Liver (tissue), 9 donors: ENCODE results near the gene EP300. TPM values are rescaled to one million over a fixed set of nuclear protein-coding genes. Genes with fewer than 3 reads are reported as not detected.

ENCODE experiments used
- DNase-seq: peaks from one replicate; pipeline ENCODE4 v3.0.0-alpha.2; 2017; ENCODE audit warnings: low spot score
- H3K27ac ChIP-seq, 2 donors: one replicate each; pipeline ENCODE4 v1.7.0; 2013; ENCODE audit warnings: inconsistent platforms in 2 of 2, low read length in 2 of 2, control low read depth in 1 of 2, low read depth in 1 of 2, mild to moderate bottlenecking in 1 of 2
- H3K27me3 ChIP-seq, 4 donors: one replicate each; pipeline versions ENCODE4 v1.6.1 to v1.7.0; 2013; ENCODE audit warnings: low read length in 3 of 4, inconsistent platforms in 1 of 4, mild to moderate bottlenecking in 1 of 4, moderate library complexity in 1 of 4; ENCODE audit not compliant: control insufficient read depth in 4 of 4, insufficient read depth in 4 of 4
- H3K36me3 ChIP-seq, 4 donors: one replicate each; pipeline versions ENCODE4 v1.6.1 to v1.7.0; 2013; ENCODE audit warnings: low read length in 3 of 4, mild to moderate bottlenecking in 3 of 4, low read depth in 1 of 4, moderate library complexity in 1 of 4; ENCODE audit not compliant: control insufficient read depth in 4 of 4, insufficient read depth in 3 of 4
- H3K4me1 ChIP-seq, 4 donors: one replicate each; pipeline versions ENCODE4 v1.6.1 to v1.7.0; 2013; ENCODE audit warnings: low read length in 3 of 4, mild to moderate bottlenecking in 3 of 4, moderate library complexity in 1 of 4; ENCODE audit not compliant: control insufficient read depth in 4 of 4, insufficient read depth in 4 of 4
- H3K4me3 ChIP-seq, 3 donors: one replicate each; pipeline versions ENCODE4 v1.6.1 to v1.7.0; 2013; ENCODE audit warnings: low read length in 3 of 3, control low read depth in 1 of 3, low read depth in 1 of 3, mild to moderate bottlenecking in 1 of 3
- H3K9ac ChIP-seq, 2 donors: one replicate each; pipeline ENCODE4 v1.7.0; 2013; ENCODE audit warnings: low read length in 2 of 2, mild to moderate bottlenecking in 2 of 2, moderate library complexity in 2 of 2, control low read depth in 1 of 2, low read depth in 1 of 2
- H3K9me3 ChIP-seq, 4 donors: one replicate each; pipeline versions ENCODE4 v1.6.1 to v1.7.0; 2013; ENCODE audit warnings: low read length in 3 of 4; ENCODE audit not compliant: control insufficient read depth in 4 of 4
- ATF3 ChIP-seq: IDR thresholded peaks from 2 replicates; pipeline ENCODE4 v1.6.1; 2016; ENCODE audit warnings: antibody characterized with exemption
- EGR1 ChIP-seq, 2 donors: IDR thresholded peaks; 2 replicates each; pipeline ENCODE4 v1.6.1; 2016 to 2018; ENCODE audit warnings: antibody characterized with exemption in 2 of 2, low read depth in 2 of 2
- FOXA1 ChIP-seq: IDR thresholded peaks from 2 replicates; pipeline ENCODE4 v1.6.1; 2016; ENCODE audit warnings: antibody characterized with exemption
- FOXA2 ChIP-seq: IDR thresholded peaks from 2 replicates; pipeline ENCODE4 v1.6.1; 2016; ENCODE audit warnings: antibody characterized with exemption
- GABPA ChIP-seq, 2 donors: IDR thresholded peaks in 1 of 2; conservative IDR thresholded peaks in 1 of 2; 2 replicates each; pipeline ENCODE4 v1.6.1; 2016; ENCODE audit warnings: antibody characterized with exemption in 2 of 2, mild to moderate bottlenecking in 1 of 2, moderate library complexity in 1 of 2
- HNF4A ChIP-seq, 2 donors: conservative IDR thresholded peaks; 2 replicates each; pipeline ENCODE4 v1.6.1; 2016; ENCODE audit warnings: antibody characterized with exemption in 2 of 2, mild to moderate bottlenecking in 2 of 2
- HNF4G ChIP-seq: IDR thresholded peaks from 2 replicates; pipeline ENCODE4 v1.6.1; 2016; ENCODE audit warnings: antibody characterized with exemption
- NR2F2 ChIP-seq: IDR thresholded peaks from 2 replicates; pipeline ENCODE4 v1.6.1; 2016; ENCODE audit warnings: antibody characterized with exemption
- RAD21 ChIP-seq, 2 donors: IDR thresholded peaks; 2 replicates each; pipeline ENCODE4 v1.6.1; 2016; ENCODE audit warnings: antibody characterized with exemption in 2 of 2, mild to moderate bottlenecking in 2 of 2
- RXRA ChIP-seq, 2 donors: IDR thresholded peaks; 2 replicates each; pipeline ENCODE4 v1.6.1; 2017 to 2018; ENCODE audit warnings: antibody characterized with exemption in 2 of 2, mild to moderate bottlenecking in 1 of 2
- SP1 ChIP-seq: IDR thresholded peaks from 2 replicates; pipeline ENCODE4 v1.6.1; 2018; ENCODE audit warnings: antibody characterized with exemption, mild to moderate bottlenecking
- YY1 ChIP-seq: IDR thresholded peaks from 2 replicates; pipeline ENCODE4 v1.6.1; 2016; ENCODE audit warnings: antibody characterized with exemption, mild to moderate bottlenecking
- WGBS: extraction: QIAGEN DNeasy Blood & Tissue Kit; methylation state at CpG from one replicate; pipeline ENCODE4 v1.1.7; 2013; 5-methylcytosine and 5-hydroxymethylcytosine counted together
- polyA plus RNA-seq, 2 donors: library from polyadenylated mRNA; stranded (reverse) in 1 of 2; unstranded in 1 of 2; fragments of 200-250 nt in 1 of 2; fragments of >200 nt in 1 of 2; fragmentation: Nextera tagmentation in 1 of 2; extraction: Ambion mirVana in 1 of 2; gene quantifications; one replicate each; pipeline versions ENCODE4 v1.2.1 to v1.2.3, GENCODE V29; 2013 to 2015
- total RNA-seq, 2 donors: library from RNA; depleted of rRNA; stranded (reverse); fragments of >200 nt; gene quantifications; one replicate each; pipeline ENCODE4 v1.2.3, GENCODE V29; 2014
- TF ChIP-seq, protein P1 (sequence below): fragments of 150-350 bp; IDR thresholded peaks from 2 replicates; pipeline ENCODE4 v1.5.1; 2017; ENCODE audit warnings: improper control_type of control experiment, low read depth, low read length; ENCODE audit not compliant: missing input control
- TF ChIP-seq, protein P2 (sequence below): IDR thresholded peaks from 2 replicates; pipeline ENCODE4 v1.6.1; 2016; ENCODE audit warnings: antibody characterized with exemption
- TF ChIP-seq, protein P3 (sequence below): IDR thresholded peaks from 2 replicates; pipeline ENCODE4 v1.6.1; 2016; ENCODE audit warnings: antibody characterized with exemption
- TF ChIP-seq, protein P4 (sequence below): IDR thresholded peaks from 2 replicates; pipeline ENCODE4 v1.6.1; 2016; ENCODE audit warnings: antibody characterized with exemption, mild to moderate bottlenecking
- donor health status: healthy.
- donor health status: healthy.
- donor health status: healthy.
- donor health status: healthy.
- donor health status: healthy.

EP300 gene
- total and polyA plus RNA-seq, 4 donors: 6.9 to 95.5 (median 31.9) TPM

DNA sequence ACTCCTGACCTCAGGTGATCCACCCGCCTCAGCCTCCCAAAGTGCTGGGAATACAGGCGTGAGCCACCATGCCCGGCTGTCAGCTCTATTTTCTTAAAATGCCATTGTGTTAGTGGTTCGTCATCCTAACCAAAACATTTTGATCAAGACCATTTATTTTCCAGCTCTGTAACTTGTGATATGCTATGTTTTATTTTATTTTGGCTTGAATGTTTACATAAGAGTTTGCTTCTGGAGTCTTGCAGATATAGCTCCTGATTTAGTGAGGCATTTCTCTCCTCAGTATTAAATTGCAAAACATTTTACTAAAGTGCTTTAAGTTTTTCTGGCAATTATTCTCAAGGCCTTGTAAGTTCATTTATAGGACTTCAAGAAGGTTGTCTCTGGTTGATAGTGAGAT, 4.4 kb downstream of the EP300 start:
- no peak overlapping the region for H3K4me3 ChIP-seq
- H3K9ac ChIP-seq: no peak overlapping the region
- H3K27me3 ChIP-seq: no peaks in the 10 kb centered on the region
- H3K9me3 ChIP-seq: no peaks in the 10 kb centered on the region
- no peak for DNase-seq
- 85% methylated on average over 4 of the region's 4 CpGs for WGBS
- H3K4me1 ChIP-seq: peaks cover 17 to 69% (median 48%) of the 10 kb centered on the region in 4 donors
- TF ChIP-seq HNF4G (no peak), SP1 (no peak), RAD21 (IDR thresholded peaks at IDR 0.05) (no peak), NR2F2 (no peak), FOXA2 (no peak), YY1 (no peak), RXRA (IDR thresholded peaks at IDR 0.05) (no peak), HNF4A (conservative IDR thresholded peaks at IDR 0.05) (no peak), GABPA (IDR thresholded peaks at IDR 0.05 in 1 of 2, conservative IDR thresholded peaks at IDR 0.05 in 1 of 2) (no peak)
- TF ChIP-seq, protein P1, sequence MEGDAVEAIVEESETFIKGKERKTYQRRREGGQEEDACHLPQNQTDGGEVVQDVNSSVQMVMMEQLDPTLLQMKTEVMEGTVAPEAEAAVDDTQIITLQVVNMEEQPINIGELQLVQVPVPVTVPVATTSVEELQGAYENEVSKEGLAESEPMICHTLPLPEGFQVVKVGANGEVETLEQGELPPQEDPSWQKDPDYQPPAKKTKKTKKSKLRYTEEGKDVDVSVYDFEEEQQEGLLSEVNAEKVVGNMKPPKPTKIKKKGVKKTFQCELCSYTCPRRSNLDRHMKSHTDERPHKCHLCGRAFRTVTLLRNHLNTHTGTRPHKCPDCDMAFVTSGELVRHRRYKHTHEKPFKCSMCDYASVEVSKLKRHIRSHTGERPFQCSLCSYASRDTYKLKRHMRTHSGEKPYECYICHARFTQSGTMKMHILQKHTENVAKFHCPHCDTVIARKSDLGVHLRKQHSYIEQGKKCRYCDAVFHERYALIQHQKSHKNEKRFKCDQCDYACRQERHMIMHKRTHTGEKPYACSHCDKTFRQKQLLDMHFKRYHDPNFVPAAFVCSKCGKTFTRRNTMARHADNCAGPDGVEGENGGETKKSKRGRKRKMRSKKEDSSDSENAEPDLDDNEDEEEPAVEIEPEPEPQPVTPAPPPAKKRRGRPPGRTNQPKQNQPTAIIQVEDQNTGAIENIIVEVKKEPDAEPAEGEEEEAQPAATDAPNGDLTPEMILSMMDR: no peak
- TF ChIP-seq, protein P2, sequence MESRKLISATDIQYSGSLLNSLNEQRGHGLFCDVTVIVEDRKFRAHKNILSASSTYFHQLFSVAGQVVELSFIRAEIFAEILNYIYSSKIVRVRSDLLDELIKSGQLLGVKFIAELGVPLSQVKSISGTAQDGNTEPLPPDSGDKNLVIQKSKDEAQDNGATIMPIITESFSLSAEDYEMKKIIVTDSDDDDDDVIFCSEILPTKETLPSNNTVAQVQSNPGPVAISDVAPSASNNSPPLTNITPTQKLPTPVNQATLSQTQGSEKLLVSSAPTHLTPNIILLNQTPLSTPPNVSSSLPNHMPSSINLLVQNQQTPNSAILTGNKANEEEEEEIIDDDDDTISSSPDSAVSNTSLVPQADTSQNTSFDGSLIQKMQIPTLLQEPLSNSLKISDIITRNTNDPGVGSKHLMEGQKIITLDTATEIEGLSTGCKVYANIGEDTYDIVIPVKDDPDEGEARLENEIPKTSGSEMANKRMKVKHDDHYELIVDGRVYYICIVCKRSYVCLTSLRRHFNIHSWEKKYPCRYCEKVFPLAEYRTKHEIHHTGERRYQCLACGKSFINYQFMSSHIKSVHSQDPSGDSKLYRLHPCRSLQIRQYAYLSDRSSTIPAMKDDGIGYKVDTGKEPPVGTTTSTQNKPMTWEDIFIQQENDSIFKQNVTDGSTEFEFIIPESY: no peak
- H3K36me3 ChIP-seq: no peaks in the 10 kb centered on the region
- no peak overlapping the region for H3K27ac ChIP-seq

DNA sequence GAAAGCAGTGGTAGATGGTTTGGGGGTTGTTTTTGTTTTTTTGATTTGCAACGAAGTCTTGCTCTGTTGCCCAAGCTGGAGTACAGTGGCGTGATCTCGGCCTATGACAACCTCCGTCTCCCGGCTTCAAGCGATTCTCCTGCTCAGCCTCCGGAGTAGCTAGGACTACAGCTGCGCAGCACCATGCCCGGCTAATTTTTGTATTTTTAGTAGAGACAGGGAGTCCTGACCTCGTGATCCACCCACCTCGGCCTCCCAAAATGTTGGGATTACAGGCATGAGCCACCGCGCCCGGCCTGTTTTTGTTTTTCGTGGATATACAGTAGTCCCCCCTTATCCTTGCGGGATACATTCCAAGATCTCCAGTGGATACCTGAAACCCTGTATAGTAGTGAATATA, 6.6 kb downstream of the EP300 start:
- no peak overlapping the region for H3K4me3 ChIP-seq
- no peaks in the 10 kb centered on the region for H3K36me3 ChIP-seq
- TF ChIP-seq, protein P3, sequence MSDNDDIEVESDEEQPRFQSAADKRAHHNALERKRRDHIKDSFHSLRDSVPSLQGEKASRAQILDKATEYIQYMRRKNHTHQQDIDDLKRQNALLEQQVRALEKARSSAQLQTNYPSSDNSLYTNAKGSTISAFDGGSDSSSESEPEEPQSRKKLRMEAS: no peak
- TF ChIP-seq RAD21 (IDR thresholded peaks at IDR 0.05) (no peak), ATF3 (no peak), EGR1 (IDR thresholded peaks at IDR 0.05; ENCODE audit: low read depth in 2 of 2) (no peak), RXRA (IDR thresholded peaks at IDR 0.05) (no peak), FOXA2 (no peak), FOXA1 (no peak)
- TF ChIP-seq, protein P4, sequence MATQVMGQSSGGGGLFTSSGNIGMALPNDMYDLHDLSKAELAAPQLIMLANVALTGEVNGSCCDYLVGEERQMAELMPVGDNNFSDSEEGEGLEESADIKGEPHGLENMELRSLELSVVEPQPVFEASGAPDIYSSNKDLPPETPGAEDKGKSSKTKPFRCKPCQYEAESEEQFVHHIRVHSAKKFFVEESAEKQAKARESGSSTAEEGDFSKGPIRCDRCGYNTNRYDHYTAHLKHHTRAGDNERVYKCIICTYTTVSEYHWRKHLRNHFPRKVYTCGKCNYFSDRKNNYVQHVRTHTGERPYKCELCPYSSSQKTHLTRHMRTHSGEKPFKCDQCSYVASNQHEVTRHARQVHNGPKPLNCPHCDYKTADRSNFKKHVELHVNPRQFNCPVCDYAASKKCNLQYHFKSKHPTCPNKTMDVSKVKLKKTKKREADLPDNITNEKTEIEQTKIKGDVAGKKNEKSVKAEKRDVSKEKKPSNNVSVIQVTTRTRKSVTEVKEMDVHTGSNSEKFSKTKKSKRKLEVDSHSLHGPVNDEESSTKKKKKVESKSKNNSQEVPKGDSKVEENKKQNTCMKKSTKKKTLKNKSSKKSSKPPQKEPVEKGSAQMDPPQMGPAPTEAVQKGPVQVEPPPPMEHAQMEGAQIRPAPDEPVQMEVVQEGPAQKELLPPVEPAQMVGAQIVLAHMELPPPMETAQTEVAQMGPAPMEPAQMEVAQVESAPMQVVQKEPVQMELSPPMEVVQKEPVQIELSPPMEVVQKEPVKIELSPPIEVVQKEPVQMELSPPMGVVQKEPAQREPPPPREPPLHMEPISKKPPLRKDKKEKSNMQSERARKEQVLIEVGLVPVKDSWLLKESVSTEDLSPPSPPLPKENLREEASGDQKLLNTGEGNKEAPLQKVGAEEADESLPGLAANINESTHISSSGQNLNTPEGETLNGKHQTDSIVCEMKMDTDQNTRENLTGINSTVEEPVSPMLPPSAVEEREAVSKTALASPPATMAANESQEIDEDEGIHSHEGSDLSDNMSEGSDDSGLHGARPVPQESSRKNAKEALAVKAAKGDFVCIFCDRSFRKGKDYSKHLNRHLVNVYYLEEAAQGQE: no peak
- H3K27ac ChIP-seq: no peak overlapping the region
- 87% methylated on average over 16 of the region's 16 CpGs for WGBS
- no peaks in the 10 kb centered on the region for H3K9me3 ChIP-seq
- no peaks in the 10 kb centered on the region for H3K27me3 ChIP-seq
- no peak overlapping the region for H3K9ac ChIP-seq
- DNase-seq: no peak
- peaks cover 22 to 66% (median 42%) of the 10 kb centered on the region in 4 donors for H3K4me1 ChIP-seq
